Muscle of leg (tissue), 11 donors: ENCODE results near the gene DOCK3. TPM values are rescaled to one million over a fixed set of nuclear protein-coding genes. Genes with fewer than 3 reads are reported as not detected.

Source experiments
- DNase-seq: peaks from one replicate; pipeline ENCODE4 v3.0.0; 2013
- H3K27ac ChIP-seq: one replicate; pipeline ENCODE4 v1.5.1; 2013; ENCODE audit warnings: mild to moderate bottlenecking, low read length, control low read depth
- H3K27me3 ChIP-seq: one replicate; pipeline ENCODE4 v1.6.1; 2013; ENCODE audit warnings: low read length; ENCODE audit not compliant: control insufficient read depth, insufficient read depth
- H3K36me3 ChIP-seq: one replicate; pipeline ENCODE4 v1.6.1; 2013; ENCODE audit warnings: low read length; ENCODE audit not compliant: control insufficient read depth, insufficient read depth
- H3K4me1 ChIP-seq: one replicate; pipeline ENCODE4 v1.6.1; 2013; ENCODE audit warnings: low read length; ENCODE audit not compliant: control insufficient read depth, insufficient read depth
- H3K4me3 ChIP-seq: one replicate; pipeline ENCODE4 v1.5.1; 2013; ENCODE audit warnings: low read length, control low read depth
- H3K9me3 ChIP-seq: replicated peaks from 2 replicates; pipeline ENCODE4 v1.6.1; 2013; ENCODE audit warnings: low read depth, low read length; ENCODE audit not compliant: control insufficient read depth
- WGBS: methylation state at CpG from one replicate; pipeline ENCODE4 v1.1.5; 2013; ENCODE audit warnings: missing lambda C conversion rate; ENCODE audit not compliant: insufficient coverage; 5-methylcytosine and 5-hydroxymethylcytosine counted together
- polyA plus RNA-seq, 8 donors: library from polyadenylated mRNA; unstranded; fragments of 120-200 nt; gene quantifications; one replicate each; pipeline versions ENCODE4 v1.2.1 to v1.2.3, GENCODE V29; 2013; ENCODE audit warnings: inconsistent platforms in 1 of 8, low replicate concordance in 1 of 8; ENCODE audit not compliant: insufficient read length in 8 of 8, insufficient read depth in 1 of 8
- total RNA-seq: library from RNA; stranded (reverse); fragments of 120-200 nt; gene quantifications from one replicate; pipeline ENCODE4 v1.2.4, GENCODE V29; 2013

DOCK3 gene
- total and polyA plus RNA-seq, 9 donors, result 0.08 to 0.48 (median 0.17) TPM

DNA sequence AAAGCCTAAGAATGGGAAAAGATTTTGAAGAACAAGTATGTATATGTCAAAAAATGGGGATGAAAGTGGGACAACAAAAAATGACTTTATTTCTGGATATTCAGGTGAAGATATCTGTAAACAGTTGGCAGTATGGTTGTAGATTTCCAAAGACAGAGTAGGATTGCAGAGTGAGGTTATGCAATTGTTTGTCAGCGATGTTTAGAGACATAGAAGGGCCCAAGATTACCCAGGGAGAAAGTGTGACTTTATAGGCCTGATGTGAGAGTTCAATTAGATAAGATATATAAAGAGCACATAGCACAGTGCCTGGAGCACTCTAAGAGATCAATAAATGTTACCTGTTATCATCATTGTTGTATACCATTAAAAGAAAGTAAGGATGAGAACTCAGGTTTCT lies 319.8 kb downstream of the DOCK3 start:
- Histone ChIP-seq H3K27me3 (no peaks in the 10 kb centered on the region), H3K36me3 (no peaks in the 10 kb centered on the region), H3K27ac (no peak overlapping the region), H3K4me3 (no peak overlapping the region), H3K9me3 (peaks cover 3% of the 10 kb centered on the region), H3K4me1 (no peaks in the 10 kb centered on the region)
- WGBS, result no CpG with 5 or more reads among the region's 1 CpG
- DNase-seq, result no peak

DNA sequence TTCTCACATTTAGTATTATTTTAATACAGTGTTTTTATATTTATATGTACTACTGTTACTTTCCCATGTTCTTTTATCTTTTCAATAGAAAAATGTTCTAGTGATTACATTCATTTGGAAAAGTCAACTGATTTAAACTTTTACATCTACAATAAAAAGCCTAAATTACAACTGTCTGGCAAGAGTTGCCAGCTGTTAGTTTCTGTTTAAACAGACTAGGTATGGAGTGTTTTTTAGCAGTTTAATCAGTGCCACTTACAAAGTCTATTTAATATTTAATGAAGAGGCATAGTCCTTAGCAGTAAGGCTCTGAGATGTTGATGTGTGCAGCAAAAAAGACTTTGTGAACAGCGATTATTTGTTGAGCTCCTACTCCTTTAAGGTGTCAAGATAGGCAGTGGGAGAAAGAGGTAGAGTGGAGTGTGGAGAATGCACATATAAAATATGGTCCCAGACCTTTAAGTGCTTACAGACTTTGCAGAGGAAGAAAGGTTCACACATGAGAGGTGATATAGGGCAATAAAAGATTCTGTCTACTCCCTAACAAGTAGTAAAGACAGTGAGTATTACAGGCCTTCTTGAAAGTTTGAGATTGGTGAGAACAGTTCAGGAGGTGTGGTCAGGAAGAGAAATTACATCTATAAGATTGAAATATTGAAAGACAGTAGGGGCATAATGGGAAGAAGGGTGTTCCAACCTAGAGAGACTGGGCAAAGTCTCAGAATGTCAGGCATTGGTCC lies 320.5 kb downstream of the DOCK3 start:
- Histone ChIP-seq H3K4me3 (no peak overlapping the region), H3K36me3 (no peaks in the 10 kb centered on the region), H3K27ac (no peak overlapping the region), H3K4me1 (no peaks in the 10 kb centered on the region), H3K9me3 (peaks cover 3% of the 10 kb centered on the region), H3K27me3 (no peaks in the 10 kb centered on the region)
- no peak for DNase-seq
- WGBS, result 100% methylated on average over 1 of the region's 1 CpG

DNA sequence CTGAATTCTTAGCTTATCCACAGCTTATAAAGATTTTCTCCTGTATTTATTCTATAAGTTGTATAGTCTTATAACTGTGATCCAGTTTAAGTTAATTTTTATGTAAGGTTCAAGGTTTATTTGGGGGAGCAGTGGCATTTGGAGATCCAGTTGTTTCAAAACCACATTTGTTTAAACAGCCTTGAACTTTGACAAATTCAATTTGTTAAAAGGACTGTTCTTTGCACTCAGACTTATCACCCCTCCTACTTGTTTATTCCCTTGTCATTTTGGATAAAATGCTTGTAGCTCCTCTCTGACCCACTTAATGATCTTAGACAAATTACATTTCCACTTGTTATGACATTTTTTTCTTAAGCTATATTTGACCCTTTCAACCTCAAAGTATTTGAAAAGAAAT lies 327.8 kb downstream of the DOCK3 start:
- no peaks in the 10 kb centered on the region for H3K4me1 ChIP-seq
- no peak overlapping the region for H3K27ac ChIP-seq
- no peak for DNase-seq
- H3K27me3 ChIP-seq, result no peaks in the 10 kb centered on the region
- H3K4me3 ChIP-seq, result no peak overlapping the region
- no peaks in the 10 kb centered on the region for H3K9me3 ChIP-seq
- no peaks in the 10 kb centered on the region for H3K36me3 ChIP-seq

DNA sequence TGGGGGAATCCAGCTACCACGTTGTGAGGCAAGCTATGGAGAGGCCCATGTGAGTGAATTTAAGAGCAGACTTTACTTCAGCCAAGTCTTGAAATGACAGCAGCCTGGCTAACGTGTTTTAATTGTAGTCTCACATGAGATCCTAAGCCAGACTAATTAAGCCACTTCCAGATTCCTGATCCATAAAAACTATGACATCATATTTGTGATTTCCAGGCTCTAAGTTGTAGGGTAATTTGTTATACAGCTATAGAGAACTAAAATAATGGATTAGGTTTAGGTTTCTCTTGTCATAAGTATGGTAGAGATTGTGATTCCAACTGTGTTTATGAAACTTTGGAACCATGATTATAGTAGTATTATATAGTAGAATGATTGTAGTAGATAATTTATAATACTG lies 329.5 kb downstream of the DOCK3 start:
- H3K36me3 ChIP-seq, result no peaks in the 10 kb centered on the region
- no peaks in the 10 kb centered on the region for H3K27me3 ChIP-seq
- H3K4me3 ChIP-seq, result no peak overlapping the region
- no peak for DNase-seq
- no peak overlapping the region for H3K27ac ChIP-seq
- no CpG with 5 or more reads among the region's 2 CpGs for WGBS
- H3K4me1 ChIP-seq, result no peaks in the 10 kb centered on the region
- no peaks in the 10 kb centered on the region for H3K9me3 ChIP-seq

DNA sequence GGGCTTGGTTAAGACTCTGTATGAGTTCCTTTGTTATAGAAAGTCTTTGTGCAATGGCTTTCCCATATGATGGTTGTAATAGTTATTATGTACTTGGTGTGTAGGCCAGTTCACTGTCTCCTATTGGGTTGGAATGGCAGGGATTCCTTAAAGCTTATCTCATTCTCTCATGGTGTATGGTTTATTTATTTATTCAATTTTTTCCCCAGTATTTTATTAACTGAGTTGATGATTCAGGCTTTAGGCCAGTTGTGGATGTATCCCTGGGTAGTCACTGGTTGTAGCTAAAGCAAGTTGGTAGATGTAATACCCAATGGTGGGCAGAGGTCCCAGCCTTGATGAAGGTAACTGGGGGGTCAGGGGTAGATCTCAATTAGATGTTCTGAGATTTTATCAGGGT lies 349.4 kb downstream of the DOCK3 start:
- Histone ChIP-seq H3K4me1 (no peaks in the 10 kb centered on the region), H3K36me3 (no peaks in the 10 kb centered on the region), H3K4me3 (no peak overlapping the region), H3K27me3 (no peaks in the 10 kb centered on the region), H3K9me3 (no peaks in the 10 kb centered on the region), H3K27ac (no peak overlapping the region)
- DNase-seq, result no peak

DNA sequence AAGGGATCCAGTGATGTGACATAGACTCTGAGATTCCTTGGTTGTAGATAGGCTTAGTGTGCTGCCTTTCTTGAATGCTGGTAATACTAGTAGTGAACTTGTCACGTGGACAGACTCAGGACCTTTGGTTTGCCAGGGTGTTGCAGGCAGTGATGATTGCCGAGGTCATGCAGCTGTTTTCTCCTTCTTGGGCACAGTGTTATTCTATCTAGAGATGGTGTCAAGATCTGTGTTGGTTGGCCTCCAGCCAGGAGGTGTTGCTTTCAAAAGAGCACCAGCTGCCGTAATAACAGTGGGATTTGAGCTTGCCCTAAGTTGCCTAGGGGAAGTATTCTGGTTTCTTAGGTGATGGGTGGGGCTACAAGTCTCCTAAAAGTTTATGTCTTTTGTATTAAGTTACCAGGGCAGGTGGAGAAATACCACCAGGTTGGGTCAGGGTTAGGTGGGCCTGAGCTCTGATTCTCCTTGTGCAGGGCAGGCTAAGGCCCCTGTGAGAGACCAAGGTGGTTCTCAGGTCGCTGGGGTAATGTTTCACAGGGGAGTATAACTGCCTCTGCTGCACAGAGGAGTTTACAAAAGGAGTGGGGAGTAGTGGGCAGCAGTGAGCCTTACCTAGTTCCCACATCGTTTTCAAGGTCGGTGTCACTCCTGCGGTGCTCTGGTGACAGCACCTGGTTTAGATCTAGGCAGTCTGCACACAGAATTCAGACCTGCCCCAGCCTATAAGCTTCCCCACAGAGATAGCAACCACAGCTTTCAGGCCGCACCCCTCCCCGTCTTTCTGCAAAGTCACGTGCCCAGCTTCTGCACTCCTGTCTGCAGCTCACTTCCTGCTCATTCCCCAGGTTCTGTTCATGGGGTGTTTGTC lies 350.3 kb downstream of the DOCK3 start:
- Histone ChIP-seq H3K36me3 (no peaks in the 10 kb centered on the region), H3K27ac (no peak overlapping the region), H3K9me3 (no peaks in the 10 kb centered on the region), H3K4me1 (no peaks in the 10 kb centered on the region), H3K27me3 (no peaks in the 10 kb centered on the region), H3K4me3 (no peak overlapping the region)
- peak; percentile 4 for DNase-seq
- 49% methylated on average over 6 of the region's 10 CpGs for WGBS

DNA sequence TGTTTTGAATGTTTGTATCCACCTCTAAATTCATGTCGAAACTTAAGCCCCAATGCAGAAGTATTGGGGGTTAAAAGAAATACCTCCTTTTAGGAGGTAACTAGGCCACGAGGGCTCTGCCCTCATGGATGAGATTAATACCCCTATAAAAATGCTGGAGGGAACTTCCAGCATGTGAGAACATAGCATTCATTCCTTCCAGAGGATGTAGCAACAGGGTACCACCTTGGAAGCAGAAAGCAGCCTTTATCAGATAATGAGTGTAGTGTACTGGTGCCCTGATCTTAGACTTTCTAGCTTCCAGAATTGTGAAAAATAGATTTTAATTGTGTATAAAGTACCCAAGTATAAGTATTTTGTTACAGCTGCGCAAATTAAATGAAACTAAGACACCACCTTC lies 356.9 kb downstream of the DOCK3 start:
- H3K4me1 ChIP-seq, result no peaks in the 10 kb centered on the region
- no peaks in the 10 kb centered on the region for H3K9me3 ChIP-seq
- no peak for DNase-seq
- WGBS, result no CpG with 5 or more reads among the region's 3 CpGs
- H3K36me3 ChIP-seq, result no peaks in the 10 kb centered on the region
- no peaks in the 10 kb centered on the region for H3K27me3 ChIP-seq
- no peak overlapping the region for H3K27ac ChIP-seq
- H3K4me3 ChIP-seq, result no peak overlapping the region

DNA sequence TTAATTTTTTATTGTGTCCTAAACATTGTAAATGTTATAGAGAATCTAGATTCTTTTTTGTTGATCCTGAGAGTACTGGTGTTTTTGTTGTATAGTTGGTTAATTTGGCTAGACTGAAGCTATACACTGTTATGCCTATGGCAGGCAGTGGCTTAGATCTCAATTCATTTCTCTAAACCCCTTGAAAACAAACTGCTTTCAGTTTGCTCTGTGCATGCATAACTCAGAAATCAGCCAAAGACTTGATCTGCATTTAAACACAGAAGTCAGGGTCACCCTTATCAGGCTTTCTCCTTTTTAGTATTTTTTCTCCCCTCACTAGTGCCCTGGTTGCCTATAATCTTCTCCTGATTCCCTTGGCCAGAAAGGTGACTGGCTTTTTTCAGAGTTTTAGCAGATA lies 360.9 kb downstream of the DOCK3 start:
- H3K27ac ChIP-seq, result no peak overlapping the region
- H3K4me1 ChIP-seq, result no peaks in the 10 kb centered on the region
- H3K36me3 ChIP-seq, result no peaks in the 10 kb centered on the region
- H3K27me3 ChIP-seq, result no peaks in the 10 kb centered on the region
- no peak for DNase-seq
- no peak overlapping the region for H3K4me3 ChIP-seq
- H3K9me3 ChIP-seq, result no peaks in the 10 kb centered on the region

DNA sequence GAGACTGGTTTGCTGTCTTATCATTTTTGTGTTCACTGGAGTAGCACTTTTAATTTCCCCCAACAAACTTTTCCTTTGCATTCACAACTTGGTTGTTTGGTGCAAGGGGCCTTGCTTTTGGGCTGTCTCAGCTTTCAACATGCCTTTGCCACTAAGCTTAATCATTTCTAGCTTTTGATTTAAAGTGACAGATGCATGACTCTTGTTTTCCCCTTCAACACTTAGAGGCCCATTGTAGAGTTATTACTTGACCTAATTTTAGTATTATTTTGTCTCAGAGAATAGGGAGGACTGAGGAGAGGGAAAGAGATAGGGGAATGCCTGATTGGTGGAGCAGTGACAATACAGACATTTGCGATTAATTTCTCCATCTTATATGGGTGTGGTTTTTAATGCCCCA lies 370.3 kb downstream of the DOCK3 start:
- H3K27me3 ChIP-seq, result no peaks in the 10 kb centered on the region
- DNase-seq, result no peak
- no CpG with 5 or more reads among the region's 1 CpG for WGBS
- no peak overlapping the region for H3K27ac ChIP-seq
- no peaks in the 10 kb centered on the region for H3K9me3 ChIP-seq
- H3K4me3 ChIP-seq, result no peak overlapping the region
- H3K36me3 ChIP-seq, result no peaks in the 10 kb centered on the region
- H3K4me1 ChIP-seq, result no peaks in the 10 kb centered on the region

DNA sequence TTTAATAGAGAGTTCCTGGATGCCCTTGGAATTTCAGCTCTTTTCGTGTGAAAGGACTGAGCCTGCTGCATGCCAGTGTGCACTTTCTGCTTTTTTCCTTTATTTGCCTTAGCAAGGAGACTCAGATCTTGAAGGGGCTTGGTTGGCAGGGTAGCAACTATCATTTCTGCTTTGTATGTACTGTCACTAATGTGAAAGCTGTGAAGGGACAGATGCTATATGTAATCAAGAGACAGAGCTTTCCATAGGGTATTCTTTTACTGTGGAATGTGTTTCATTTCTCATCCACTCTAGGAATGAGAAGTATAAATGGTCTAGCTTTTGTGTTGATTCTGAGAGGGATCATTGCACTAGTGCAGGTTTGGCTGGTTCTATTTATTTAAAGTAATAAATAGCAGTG lies 377.8 kb downstream of the DOCK3 start:
- no peaks in the 10 kb centered on the region for H3K4me1 ChIP-seq
- H3K27me3 ChIP-seq, result no peaks in the 10 kb centered on the region
- no CpG with 5 or more reads among the region's 1 CpG for WGBS
- no peak overlapping the region for H3K27ac ChIP-seq
- no peaks in the 10 kb centered on the region for H3K36me3 ChIP-seq
- H3K4me3 ChIP-seq, result no peak overlapping the region
- no peak for DNase-seq
- no peaks in the 10 kb centered on the region for H3K9me3 ChIP-seq
